ENCODE data around the gene ETV4.

Gene ETV4

DNA sequence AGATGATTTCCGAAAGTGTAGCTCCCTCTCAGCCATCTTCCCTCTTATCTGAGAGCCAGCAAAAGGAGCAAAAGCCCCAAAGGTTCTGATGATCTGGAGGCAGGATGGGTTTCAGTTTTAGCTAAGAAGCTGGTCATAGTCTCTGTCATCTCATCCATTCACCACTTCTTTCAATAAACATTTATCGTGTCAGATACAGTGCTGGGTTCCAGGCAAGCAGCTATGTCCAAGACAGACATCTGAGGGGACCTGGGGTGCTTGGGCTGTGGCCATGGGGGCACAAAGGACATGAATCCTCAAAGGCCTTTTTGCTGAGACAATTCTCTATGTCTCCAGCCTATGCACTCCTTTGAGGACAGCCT lies 1.0 kb upstream of the ETV4 start:
- no peak for DNase-seq (ENCODE audit: low read depth in 2 of 3, low spot score in 1 of 3)

DNA sequence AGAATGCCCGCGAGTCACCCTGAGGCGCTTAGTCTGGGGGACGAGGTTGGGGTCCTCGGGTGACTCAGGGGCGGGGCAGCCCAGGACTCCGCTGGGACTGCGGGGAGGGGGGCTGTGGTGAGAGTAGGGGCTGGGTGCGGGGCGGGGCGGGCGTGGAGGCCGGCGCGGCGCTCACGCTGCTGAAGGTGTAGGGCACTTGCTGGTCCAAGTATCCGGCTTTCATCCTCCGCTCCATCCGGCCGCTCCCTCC lies 832 bp downstream of the ETV4 start:
- no peak for DNase-seq (ENCODE audit: low read depth in 2 of 3, low spot score in 1 of 3)

DNA sequence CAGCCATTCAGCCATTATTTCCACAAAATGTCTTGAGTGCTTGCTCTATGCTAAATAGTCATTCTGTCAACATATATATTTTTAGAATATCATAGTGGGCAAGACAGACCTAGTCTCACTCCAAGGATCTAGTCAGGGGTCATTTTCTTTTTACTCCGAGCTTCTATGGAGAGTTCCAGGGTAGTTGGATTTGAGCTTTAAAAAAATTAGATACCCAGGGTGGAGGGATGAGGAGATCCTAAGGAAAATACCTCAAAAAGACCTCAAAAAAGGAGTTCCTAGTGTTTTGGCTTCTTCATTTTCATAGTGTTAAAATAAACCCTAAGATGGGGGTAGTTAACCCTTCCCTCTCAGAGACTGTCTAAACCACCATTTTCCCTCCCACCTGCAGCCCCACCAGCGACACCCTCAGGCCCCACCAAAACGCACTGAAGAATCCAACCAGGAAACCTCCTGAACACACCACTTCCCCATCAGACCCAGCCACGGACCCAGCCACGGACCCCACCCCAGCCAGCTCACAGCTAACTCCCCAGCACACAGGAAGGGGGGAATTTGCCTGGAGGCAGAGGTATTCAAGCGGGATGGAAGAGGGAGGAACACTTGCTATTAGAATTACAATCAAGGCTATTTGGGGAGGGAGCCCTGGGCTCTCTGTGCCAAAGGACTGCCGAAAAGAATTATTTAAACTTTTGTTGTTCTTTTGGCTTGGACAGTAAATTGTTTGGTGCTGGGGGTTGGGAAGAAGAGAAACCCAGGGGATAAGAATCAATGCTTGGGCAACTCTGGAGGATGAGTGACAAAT lies 2.2 kb downstream of the ETV4 start:
- no peak for DNase-seq (ENCODE audit: low read depth in 2 of 3, low spot score in 1 of 3)

DNA sequence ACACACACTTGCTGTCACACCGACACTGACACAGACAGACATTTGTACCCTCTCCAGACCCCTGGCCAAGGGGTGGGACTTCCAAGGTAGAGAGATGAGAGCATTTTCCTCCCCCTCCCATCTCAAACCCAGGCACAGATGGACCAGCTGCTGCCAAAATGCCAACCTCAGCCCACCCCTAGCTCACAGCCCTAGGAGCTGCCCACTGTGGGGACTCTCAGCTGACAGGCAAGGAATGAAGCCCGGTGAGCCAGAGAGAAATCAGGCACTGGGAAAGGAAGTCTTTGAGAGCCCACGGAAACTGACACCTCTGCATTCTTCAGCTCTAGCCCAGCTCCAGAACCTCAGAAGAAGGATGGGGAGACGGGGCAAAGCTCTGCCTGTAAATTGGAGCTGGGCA lies 2.8 kb downstream of the ETV4 start:
- DNase-seq (ENCODE audit: low read depth in 2 of 3, low spot score in 1 of 3), result no peak

DNA sequence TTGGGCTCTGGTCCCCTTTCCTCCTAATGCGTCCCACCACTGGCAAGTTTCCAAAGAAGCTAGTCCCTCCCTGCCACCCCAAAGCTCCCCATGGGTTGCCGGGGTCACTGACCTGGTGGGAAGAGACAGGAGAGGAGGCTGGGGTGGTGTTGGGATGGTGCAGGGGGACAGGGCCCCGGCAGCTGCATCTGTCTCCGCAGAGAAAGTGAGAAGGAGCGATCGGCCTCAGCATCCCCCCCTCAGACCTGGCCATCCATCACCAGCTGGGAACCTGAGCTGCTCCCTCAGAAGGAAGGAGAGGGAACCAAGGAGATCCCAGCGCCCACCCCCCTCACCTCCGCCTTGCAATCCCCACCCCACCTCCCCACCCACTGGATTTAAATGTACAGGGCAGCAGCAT lies 3.3 kb downstream of the ETV4 start:
- no peak for DNase-seq (ENCODE audit: low read depth in 2 of 3, low spot score in 1 of 3)

DNA sequence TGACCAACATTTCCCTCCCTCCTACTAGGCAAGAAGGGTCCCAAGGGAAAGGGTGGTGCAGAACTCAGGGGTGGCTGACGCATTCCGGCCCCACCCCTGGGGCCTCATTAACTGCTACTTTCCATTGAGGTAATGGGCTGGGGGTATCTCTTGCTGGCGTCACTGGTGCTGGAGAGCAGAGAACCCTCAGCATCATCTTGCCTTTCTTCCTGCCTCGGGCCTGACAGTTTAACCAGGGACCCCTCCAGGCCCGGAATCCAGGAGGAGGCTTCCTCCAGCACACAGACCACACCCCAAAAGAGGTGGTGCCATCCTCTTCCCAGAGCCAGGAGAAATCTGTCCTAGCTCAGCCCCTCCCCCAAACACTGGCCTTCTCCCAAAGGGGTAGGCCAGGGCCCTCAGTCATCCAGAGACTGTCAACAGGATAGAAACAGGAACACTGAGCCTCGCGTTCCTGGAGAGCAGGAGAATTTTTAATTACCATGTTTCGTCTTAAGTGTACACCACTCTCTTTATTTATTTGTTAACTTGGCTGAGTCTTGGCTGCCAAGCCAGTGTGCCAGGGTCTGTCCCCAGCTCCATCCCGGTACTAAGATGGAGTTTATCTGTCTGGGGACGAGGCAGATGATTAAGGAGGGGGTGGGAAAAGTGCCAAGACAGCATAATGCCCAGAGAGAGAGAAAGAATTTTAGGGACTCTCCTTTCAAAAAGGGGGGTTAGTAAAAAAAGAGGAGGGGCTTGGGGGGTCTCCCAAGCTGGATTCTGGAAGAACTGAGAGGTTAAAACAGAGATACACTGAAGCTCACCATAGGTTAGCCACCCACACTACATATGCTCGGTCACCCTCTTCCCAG lies 5.1 kb downstream of the ETV4 start:
- no peak for DNase-seq (ENCODE audit: low read depth in 2 of 3, low spot score in 1 of 3)

DNA sequence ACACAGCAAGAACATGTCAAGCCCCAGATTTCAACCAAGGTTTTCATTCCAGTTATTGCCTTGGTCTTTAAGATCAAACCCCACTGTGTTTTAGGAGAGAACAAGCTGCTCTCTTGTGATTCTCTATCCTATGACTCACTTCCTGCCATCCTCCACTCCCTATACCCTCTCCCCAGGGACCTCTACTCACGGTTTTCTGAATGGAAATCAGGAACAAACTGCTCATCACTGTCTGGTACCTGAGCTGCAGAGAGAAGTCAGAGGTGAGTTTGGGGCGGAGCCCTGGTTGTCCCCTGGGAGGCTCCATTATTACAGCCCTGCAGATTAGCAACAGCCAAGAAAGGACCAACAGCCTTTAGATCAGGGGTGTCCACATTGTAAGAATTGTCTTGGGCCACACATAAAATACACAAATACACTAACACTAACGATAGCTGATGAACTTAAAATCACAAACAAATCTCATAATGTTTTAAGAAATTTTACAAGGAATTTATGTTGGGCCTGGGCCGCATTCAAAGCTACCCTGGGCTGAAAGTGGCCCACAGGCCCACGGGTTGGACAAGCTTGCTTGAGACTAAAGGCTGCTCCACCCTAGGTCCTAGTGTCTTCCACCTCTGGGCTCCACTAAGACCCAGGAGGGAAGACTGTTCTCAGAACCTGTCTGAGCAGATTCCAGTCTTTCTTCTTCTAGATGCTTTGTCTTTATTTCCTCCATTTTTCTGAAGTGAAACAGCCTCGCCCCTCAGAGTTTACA lies 9.7 kb downstream of the ETV4 start:
- DNase-seq (ENCODE audit: low read depth in 2 of 3, low spot score in 1 of 3), result no peak

DNA sequence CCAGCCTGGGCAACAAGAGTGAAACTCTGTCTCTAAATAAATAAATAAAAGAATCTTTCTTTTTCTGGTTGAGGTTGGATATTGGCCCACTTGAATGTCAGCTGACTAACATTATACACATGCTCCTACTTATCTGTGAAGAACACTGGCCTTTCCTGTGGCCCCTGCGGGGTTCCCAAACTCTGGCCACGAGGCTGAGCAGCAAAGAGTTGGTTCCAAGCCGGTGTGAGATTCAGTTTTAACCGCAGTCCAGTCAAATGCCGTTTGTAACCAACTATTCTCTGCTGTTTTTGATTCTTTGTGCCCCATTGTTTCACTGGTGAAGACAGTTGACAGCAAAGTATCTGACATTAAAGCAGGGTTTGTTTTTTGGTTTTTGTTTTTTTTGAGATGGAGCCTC lies 11.2 kb downstream of the ETV4 start:
- no peak for DNase-seq (ENCODE audit: low read depth in 2 of 3, low spot score in 1 of 3)

DNA sequence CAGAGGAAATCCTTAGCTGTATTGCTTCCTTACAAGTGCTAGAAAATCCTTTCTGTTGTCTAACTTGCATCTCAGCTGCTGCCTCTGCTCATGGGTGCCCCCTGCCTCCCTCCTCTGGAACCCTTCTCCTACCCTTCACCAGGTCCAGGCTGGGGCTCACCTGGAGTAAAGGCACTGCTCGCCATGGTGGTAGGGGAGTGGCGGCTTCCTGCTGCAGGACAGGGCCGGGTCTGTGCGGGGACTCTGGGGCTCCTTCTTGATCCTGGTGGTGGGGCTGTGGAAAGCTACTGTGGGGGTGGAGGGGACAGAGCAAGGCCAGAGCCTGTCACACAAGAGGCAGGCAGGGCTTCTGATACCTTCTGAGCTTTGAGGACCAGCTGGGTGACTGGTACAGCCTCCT lies 12.4 kb downstream of the ETV4 start:
- DNase-seq (ENCODE audit: low read depth in 2 of 3, low spot score in 1 of 3), result no peak

DNA sequence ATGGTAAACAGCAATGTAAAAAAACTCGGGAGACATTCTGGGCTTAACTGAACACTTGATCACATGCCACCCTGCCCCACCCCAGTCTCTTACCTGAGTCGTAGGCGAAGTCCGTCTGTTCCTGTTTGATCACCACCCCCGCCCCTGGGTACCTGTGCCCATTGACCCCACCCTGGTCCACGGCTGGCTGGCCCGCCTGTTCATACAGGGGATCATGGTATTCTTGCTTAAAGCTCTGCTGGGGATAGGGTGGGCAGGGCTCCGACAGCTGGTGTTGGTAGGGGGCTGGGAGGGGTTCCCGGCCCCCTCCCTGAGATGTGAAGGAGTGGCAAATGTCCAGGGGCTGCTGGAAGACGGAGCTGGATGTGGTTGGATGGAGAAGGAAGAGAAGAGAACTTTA lies 13.6 kb downstream of the ETV4 start:
- DNase-seq (ENCODE audit: low read depth in 2 of 3, low spot score in 1 of 3), result no peak

DNA sequence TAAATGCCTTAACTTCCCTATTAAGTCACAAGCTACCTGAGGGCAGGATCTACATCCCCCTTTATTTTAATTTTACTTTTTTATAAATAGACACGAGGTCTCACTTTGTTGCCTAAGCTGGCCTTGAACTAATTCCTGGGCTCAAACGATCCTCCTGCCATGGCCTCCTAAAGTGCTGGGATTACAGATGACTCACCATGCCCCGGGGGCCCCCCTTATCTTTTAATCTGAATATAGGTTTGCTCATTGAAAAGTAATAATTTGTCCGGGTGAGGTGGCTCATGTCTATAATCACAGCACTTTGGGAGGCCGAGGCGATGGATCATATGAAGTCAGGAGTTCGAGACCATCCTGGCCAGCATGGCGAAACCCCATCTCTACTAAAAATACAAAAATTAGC lies 14.2 kb downstream of the ETV4 start:
- no peak for DNase-seq (ENCODE audit: low read depth in 2 of 3, low spot score in 1 of 3)

DNA sequence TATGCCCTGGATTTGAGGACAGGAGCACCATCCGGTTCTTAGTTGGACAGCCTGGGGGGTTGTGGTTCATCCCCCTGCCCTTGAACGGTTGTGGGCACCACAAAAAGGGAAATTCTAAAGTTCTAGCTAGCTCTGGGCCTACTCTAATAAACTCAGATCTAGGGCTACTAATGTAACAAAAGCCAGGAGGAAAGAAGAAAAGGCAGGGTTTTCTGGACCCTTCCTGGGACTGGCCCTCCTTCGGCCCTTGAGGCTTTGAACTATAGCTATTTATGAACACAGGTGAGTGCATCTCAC lies 15.1 kb downstream of the ETV4 start:
- no peak for DNase-seq (ENCODE audit: low read depth in 2 of 3, low spot score in 1 of 3)

DNA sequence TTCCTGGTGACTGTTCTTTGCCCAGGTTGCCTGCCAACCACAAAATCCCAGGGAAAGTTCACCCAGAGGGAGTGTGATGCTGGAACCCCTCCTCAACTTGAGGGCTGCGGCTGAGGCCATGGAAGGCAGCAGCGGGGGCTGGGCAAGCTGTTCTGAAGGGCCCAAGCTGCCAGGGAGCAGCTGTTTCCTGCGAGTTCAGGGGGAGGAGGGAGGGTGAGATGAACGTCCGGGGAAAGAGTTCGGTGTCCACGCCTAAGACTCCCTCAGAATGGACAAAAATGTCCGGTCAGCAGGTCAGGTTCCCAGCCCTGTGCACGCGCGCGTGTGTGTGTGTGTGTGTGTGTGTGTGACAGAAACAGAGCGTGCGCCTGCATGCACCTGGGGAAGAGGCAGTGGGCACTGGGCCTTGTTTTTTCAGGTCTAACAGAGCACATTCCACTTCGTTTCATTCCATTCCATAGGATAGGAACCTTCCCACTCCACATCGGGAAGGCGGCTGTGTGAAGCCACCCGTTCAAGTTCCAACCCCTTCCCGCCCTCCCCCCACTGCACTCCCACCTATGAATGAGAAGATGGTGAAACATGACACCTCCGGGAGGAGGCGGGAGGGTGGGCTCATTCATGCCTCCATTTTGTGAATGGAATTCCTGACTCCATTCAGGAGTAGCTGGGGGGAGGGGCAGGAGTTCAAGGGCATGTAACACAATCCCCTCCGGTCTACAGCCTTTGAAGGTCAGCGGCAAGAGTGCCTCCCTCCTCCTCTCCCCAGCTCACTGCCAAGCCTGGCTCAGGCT lies 15.7 kb downstream of the ETV4 start:
- DNase-seq (ENCODE audit: low read depth in 2 of 3, low spot score in 1 of 3), result no peak

DNA sequence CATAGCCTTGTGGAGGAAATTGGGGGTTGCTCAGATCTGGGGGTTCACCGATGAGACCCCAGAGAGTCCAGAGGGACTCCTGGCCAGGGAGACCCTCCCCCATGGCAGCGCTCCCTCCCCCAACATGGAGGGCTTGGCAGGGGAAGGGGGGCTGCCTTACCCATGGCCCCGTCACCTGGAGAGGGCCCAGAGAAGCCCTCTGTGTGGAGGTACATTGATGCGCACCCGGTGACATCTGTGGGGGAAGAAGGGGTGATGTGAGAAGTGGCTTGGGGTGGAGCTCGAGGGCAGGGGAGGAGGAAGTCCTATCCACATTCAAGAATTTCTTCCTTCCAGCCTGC lies 16.2 kb downstream of the ETV4 start:
- no peak for DNase-seq (ENCODE audit: low read depth in 2 of 3, low spot score in 1 of 3)

DNA sequence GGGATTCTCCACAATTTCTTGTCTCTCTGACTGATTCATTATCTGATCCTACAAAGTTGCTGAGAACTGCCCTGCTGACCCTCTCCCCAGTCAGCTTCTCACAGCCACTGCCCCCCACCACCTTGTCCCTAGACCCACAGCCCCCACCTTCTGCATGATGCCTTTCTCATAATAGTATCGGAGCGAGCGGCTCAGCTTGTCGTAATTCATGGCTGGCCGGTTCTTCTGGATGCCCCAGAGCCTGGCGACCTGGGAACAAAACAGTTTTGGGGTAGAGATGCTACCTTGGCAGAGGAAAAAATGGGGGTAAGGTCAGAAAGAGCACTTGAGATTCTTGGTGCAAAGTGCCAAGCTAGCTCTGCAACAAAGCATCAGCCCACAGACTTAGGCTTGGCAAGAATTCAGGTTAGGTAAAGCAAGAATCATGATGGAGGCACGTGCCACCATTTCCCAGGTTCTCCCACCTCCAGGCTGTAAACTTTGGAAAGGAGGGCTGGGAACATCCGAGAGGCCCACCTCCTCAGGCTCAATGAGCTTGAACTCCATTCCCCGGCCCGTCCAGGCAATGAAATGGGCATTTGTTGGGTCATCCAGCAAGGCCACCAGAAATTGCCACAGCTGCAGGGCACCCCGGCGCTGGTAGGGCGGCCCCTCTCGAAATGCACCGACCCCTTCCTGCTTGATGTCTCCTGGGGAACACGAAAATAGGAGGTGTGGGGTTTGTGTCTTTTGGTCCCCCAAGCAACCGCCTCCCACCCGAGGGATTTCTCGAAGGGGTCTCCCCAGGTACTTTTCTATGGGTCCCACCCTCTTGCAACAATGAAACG lies 16.9 kb downstream of the ETV4 start:
- no peak for DNase-seq (ENCODE audit: low read depth in 2 of 3, low spot score in 1 of 3)

DNA sequence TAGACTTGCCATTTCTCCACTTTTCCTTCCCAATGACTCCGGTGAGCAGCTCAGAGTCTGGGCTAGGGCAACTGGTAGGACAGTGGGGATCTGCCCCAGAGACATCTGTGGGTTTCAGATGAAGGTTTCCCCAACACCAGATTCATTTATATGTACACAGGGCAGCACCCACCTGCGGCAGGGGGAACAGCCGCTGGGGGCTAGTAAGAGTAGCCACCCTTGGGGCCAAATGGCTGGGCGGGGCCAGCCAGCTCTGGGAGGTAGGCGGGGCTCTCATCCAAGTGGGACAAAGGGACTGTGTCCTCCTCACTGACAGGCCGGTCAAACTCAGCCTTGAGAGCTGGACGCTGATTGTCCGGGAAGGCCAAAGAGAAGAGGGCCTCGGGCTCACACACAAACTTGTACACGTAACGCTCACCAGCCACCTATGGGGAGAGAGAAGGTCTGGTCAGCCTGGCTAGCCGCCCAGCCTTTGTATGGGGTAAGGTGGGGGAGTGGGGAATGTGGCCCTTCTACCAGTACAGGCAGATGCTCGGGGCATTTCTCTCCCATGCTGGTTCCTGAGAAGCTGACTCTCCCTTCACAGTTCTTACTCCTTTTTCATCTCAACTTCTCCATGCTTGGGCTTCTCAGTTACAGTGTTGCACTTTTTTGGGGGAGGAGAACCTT lies 17.7 kb downstream of the ETV4 start:
- DNase-seq (ENCODE audit: low read depth in 2 of 3, low spot score in 1 of 3), result no peak

DNA sequence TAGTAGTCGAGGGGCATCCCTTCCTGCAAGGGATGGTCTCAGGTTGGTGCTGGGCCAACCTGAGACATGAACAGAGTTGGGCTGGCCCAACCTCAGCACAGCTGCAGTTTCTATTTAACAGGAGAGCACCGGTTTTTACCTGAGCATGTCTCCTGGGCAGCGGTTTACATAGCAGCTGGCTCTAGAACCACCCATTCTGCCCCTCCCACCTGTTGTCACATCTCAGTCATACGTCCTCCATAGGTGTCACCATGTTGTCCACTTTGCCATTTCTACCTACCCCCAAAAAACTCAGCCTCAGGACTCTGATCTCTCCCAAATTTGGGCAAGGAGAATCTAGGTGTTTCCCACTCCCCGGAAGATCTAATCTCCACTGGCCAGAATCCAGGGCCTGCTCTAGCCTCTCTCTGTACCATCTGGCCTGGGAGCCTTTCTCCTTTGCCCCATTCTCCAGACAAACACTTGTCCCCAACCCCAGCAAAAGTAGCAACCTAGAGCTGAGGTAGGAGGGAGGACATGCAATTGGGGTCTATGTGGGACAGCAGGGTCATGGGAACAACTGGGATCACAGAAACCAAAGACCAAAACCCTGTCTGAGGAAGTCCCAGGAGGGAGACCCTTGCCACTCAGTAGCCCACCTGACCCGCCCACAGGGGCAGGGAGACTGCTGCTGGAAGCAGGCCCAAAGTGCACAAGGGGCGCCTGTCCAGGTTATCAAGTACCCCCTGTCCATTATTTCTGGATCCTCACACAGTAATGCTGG lies 19.1 kb downstream of the ETV4 start:
- DNase-seq (ENCODE audit: low read depth in 2 of 3, low spot score in 1 of 3), result no peak

DNA sequence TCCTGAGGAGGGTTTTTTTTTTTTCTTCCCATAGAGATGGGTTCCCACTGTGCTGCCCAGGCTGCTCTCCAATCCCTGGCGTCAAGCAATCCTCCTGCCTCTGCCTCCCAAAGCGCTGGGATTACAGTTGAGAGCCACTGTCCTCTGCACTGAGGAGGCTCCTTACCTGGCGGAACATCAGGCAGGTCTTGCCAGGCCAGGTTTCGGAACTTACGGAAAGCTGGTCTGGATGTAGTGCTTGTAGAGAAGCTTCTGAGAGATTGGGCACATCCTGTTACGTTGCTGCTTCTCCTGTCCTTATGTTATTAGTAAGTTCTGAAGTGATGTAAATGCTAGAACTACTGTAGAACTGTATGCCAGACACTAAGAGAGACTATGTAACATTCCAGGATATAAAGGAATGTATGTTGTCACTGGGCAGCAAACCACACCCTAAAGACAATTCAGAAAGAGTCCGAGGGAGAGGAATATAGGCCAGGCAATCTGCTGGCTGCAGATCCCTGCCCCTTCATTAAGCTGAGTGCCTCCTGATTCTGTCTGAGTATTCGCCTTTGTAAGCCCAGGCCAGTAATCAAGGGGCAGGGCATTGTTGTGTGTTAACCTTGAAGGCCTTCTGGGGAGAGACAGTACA lies 21.1 kb downstream of the ETV4 start:
- no peak for DNase-seq (ENCODE audit: low read depth in 2 of 3, low spot score in 1 of 3)

DNA sequence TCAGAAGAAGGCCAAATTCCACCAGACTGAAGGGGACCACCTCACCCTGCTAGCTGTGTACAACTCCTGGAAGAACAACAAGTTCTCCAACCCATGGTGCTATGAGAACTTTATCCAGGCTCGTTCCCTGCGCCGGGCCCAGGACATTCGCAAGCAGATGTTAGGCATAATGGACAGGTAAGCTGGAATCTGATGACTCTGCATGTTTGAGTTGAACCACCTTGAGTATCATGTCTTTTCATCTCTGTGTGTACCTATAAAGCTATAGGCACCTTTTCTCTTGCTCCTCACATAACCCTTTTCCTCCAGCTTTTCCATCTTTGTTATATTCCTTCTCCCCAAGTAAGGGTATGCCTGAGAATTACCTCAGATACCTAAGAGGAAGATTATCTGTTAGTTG lies 24.8 kb downstream of the ETV4 start:
- no peak for DNase-seq (ENCODE audit: low read depth in 2 of 3, low spot score in 1 of 3)

Data from stimulated activated CD4-positive, alpha-beta T cell treated with anti-CD3 and anti-CD28 coated beads, Interleukin-12 subunit alpha, Interleukin-12 subunit beta, amount 100 ng/mL, for 48 hours (primary cell).